ENCODE measurements around the gene UQCRHL.

DNA sequence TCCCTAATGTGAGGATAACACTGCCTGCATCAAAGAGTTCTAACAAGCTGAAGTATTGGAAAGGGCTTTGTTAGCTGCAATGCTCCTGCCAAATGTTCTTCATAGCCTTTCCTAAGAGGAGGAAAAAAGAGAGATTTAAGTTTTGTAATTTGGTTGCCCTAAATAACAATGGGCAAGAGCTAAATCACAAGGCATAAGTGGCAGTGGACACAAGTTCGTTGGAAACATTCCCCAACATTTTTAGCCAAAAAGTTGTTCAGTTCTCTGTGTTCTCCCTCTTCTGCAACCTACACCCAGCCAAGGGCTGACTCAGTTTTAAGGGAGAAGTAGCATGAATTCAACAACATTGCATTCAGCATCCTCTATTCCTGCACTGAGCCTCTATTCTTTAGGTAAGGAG, 2.6 kb upstream of the UQCRHL start:
- TF ChIP-seq, protein P1, sequence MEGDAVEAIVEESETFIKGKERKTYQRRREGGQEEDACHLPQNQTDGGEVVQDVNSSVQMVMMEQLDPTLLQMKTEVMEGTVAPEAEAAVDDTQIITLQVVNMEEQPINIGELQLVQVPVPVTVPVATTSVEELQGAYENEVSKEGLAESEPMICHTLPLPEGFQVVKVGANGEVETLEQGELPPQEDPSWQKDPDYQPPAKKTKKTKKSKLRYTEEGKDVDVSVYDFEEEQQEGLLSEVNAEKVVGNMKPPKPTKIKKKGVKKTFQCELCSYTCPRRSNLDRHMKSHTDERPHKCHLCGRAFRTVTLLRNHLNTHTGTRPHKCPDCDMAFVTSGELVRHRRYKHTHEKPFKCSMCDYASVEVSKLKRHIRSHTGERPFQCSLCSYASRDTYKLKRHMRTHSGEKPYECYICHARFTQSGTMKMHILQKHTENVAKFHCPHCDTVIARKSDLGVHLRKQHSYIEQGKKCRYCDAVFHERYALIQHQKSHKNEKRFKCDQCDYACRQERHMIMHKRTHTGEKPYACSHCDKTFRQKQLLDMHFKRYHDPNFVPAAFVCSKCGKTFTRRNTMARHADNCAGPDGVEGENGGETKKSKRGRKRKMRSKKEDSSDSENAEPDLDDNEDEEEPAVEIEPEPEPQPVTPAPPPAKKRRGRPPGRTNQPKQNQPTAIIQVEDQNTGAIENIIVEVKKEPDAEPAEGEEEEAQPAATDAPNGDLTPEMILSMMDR (IDR thresholded peaks at IDR 0.05): no peak
- no peak for TF ChIP-seq EZH2 (IDR thresholded peaks at IDR 0.05; ENCODE audit: borderline replicate concordance, insufficient read depth, low read depth, low read length, poor library complexity, severe bottlenecking)
